Endothelial cell of coronary artery (primary cell): ENCODE data around the gene DNAJB12. TPM values are rescaled to one million over a fixed set of nuclear protein-coding genes. Genes with fewer than 3 reads are reported as not detected.

Experiments
- total RNA-seq: library from RNA; depleted of rRNA; stranded (reverse); fragments of >200 nt; gene quantifications from 2 replicates; pipeline ENCODE4 v1.2.3, GENCODE V29; 2014

The DNAJB12 gene
- 22.0 and 29.6 TPM in 2 replicates for total RNA-seq

GRCh38 chr10:72354356-72355213 lies at the start of gene DNAJB12:
Gene DNAJB12, minus strand, starts transcription at chr10:72354919. Its CDS starts 22 bp downstream, at chr10:72354897.

Other genes with a start within 250 kb of the DNAJB12 start
- 37.5 and 45.7 TPM in 2 replicates for gene ANAPC16, start 138.9 kb downstream of the DNAJB12 start, total RNA-seq
- 23.0 and 26.9 TPM in 2 replicates for gene ASCC1, start 138.6 kb downstream of the DNAJB12 start, total RNA-seq
- gene DDIT4, start 81.0 kb downstream of the DNAJB12 start, total RNA-seq = 241 and 853 TPM in 2 replicates